Activated T-cell treated with anti-CD3 and anti-CD28 coated beads, Interleukin-2, amount 50 U/mL, for 48 hours (primary cell): ENCODE measurements around the gene CLEC18B.
"Not testable (repeated sequence)": the region's sequence is repeated elsewhere in the genome, so short reads cannot be mapped to it uniquely, and the experiment has no call there.

ENCODE experiments used
- DNase-seq, 2 experiments: peaks; one replicate each; pipeline ENCODE4 v3.0.0-alpha.2; 2020

CLEC18B gene

DNA sequence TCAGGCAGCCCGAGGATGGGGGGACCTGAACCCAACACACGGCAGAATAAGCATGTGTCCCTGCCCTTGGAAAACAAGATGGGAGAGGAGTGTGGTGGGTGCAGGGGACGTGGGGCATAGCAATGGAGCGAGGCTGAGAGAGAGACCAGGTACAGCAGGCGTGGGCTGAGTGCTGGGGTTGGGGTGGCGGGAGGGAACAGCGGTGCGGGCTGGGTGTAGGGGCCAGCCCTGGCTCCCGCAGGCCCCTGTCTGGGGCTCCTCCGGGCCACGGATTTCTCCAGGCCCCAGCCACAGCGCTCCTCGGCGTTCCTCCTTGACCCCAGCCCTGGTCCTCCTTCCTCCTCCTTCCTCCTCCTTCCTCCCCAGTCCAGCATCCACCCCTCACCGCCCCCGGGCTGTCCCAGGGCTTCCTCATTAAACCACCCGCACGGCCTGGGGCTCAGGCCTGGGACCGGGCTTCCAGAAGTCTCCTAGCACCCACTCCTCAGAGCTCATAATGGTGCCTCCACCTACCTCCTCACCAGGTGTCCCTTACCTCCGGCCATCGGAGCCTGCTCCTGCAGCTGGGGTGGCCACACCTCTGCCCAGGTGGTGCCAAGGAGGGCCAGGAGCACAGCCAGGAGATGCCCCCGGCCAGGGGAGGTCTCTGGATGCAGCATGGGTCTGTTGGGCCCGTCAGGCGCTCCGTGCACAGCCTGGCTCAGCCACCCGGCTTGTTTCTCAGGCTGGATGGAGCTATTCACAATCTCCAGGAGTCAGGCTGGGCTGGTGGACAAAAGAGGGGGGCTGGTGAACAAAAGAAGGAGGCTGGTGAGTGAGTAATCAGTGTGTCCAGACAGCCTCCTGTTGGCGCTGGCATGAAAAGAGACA, at the start of gene CLEC18B:
TSS of gene CLEC18B (minus strand) at position 867 of the 870 bp plus-strand sequence. CDS start at position 659, 208 bp downstream.
- not testable (repeated sequence) for DNase-seq

DNA sequence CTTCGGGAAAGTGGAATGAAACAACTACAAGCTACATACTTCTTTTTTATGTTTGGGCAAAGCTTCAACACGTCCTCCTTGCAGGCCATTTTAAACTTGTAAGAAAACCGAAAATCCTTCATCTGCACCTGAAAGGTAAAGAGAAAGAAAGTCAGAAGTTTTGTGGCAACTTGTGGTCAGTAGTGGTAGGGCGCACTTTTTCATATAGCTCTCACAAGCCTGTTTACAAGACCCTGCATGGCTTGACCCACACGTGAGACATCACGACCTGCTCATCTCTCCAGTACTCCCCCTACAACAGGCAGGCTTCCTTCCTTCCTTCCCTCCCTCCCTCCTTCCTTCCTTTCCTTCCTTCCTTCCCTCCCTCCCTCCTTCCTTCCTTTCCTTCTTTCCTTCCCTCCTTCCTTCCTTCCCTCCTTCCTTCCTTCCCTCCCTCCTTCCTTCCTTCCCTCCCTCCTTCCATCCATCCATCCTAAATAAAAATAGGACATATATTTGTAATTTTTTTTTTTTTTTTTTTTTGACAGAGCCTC, 48.7 kb upstream of the CLEC18B start:
- DNase-seq, result no peak

DNA sequence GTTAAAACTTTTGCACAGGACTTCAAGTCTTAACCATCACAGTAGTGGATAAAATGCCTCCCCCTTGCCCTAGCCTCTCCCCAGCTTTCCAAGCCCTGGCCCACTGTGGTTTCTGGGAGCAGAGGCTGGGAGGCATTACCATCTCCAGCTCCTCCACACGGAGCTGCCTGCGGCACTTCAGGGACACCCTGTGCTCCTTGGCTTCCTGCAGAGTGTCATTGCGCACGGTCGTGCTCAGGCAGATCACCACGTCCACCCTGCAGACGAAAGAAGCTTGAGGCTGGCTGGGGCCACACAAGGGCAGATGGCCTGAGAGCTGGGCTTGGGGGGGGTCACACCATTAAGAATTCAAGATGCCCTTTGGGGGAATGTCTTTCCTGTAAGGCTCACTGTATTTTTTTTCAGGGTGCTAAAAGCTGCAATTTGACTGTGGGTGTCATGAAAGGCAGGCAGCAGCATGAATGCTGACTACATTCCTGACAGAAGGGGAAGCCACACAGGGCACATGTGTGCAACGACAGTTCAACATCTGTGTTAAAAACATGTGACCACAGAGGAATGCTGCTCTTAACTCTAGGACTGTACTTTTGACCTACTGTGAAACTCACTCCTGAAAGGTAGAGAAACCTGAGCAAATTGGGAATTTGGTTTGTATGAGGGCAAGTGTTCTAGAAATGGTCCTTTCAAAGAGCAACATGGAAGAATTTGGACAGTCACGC, 47.7 kb upstream of the CLEC18B start:
- DNase-seq, result no peak

DNA sequence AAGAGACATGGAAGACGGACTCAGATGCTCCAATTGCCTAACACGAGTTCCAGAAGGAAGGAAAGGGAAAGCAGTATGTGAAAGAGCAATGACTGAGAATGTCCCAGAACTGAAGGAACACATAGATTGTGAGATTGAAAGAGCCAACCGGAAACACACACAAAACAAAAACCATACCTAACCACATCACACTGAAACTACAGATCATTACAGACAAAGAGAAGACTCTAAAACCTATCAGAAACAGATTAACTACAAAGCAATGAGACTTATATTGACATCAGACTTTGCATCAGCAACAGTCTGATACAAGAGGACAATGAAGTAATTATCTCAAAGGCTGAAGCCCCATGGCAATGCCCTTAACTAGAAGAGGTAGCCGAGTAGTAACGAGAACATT, 45.6 kb upstream of the CLEC18B start:
- DNase-seq, result no peak

DNA sequence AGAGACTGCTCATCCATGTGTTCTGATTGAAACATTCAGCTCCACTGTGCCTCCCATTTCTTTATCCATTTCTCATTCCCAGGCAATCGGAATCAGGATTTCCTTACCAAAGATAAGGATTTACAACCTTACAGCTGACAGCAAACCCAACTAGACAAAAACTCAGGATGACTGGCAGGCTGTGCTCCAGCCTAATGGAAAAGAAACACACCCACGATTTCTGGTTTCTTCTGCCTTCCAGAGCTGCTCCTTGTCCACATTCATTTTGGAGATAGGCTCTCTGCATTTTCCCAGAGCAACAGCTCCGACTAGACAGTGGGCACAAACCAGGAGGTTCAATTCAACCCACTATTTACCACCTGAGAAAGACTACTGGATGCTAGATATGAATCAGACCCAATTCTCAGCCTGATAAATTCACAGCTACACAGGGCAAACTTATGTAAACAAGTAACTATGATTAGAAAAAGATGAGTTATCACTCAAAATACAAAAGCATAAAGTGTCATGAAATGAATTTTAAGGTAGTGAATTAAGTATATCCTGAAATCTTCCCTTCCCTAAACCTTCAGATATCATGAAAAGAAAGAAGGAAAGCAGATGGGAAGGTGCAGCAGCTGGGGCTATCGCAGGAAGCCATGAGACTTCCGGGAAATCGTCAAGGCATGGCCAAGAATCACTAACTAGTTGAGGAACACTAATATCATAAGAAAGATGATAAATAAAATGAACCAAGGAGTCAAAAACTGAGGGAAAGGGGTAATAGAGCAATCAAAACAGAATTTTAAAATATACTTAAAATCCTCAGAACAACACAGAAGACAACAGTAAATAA, 44.8 kb upstream of the CLEC18B start:
- DNase-seq, result no peak

DNA sequence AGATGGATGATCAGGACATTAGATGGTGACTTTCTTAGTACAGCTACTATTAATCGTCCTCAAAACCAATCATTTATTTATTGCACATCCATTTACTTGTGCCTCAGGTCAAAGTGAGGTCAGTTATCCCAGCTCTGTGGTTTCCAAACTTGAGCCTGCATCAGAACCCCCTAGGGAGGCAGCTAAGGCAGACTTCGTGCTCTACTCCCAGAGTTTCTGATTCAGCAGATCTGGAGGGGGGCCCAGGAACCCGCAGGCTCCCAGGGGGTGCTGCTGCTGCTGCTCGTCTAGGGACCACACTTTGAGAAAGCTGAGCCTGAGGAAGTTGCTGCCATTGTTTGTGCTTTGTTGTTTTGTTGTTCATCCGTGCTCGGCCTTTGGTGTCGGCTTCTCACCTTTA, 44.0 kb upstream of the CLEC18B start:
- no peak for DNase-seq

DNA sequence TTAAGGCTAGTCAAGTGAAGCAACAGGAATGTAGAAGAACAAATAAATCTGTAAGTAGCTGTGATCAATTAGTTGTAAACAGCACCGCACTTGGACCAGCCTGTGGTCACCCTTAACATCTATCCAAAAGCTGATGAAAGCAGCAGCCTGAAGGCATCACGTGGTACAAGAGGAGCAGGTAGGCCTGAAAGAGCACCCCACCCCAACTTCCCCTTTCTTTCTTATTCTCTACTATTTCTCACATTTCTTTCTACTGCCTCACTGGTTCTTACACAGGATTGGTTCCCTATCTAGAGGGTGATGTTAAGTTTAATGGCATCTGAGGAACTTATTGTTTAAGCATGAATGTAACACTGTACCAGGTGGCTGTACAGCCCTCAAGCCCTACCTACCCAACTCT, 42.6 kb upstream of the CLEC18B start:
- DNase-seq, result no peak

DNA sequence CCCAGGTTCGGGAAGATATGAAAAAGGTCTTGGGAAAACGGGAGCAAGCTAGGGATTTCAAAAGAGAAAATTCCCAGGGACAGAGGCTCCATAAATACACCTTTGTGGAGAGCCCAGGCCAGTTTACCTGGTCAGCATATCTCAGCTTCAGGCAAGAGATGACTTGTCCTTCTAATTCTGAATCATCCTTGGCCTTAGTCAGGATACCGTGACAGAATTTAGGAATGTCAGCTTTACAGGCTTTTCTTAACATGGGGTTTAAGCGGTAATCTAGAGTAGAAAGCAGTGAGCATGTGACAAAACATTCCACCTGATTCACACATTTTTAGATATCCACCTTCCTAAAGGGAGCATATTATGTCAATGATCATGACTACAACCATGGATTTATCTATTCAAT, 41.1 kb upstream of the CLEC18B start:
- no peak for DNase-seq

DNA sequence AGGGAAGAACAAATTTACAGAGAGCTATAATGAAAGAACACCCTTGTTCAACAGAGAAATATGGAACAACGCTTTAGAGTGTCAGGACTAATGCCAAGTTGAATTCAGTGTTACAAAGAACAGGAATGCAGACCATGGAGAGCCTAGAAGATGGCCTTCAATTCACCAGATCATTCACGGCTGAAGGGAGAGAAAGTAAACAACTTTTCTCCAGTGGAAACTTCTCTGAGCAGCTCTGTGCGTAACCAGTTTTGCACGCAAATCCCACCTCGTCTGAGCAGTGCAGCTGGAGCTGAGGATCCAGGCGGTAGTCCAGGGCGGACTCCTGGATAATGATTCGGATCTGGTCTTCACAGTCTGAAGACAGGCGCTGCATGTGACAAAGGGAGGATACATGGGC, 40.5 kb upstream of the CLEC18B start:
- no peak for DNase-seq

DNA sequence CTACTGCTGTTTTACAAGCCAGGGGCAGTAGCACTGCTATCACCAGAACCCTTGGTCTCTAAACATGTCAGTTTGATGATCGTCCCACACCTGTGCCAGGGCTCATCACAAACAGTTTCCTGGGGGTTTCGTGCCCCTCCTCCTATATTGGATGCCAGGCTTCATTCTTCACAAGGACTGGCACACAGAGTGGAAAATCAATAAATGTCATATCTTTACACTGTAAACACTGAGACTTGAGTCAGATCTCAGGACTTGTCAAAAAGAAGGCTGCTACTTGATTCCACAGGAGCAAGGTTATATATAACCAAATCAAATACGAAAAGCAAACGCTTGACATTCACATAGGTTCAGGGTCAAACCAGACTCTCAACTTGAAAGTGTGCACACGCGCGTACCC, 39.3 kb upstream of the CLEC18B start:
- no peak for DNase-seq

DNA sequence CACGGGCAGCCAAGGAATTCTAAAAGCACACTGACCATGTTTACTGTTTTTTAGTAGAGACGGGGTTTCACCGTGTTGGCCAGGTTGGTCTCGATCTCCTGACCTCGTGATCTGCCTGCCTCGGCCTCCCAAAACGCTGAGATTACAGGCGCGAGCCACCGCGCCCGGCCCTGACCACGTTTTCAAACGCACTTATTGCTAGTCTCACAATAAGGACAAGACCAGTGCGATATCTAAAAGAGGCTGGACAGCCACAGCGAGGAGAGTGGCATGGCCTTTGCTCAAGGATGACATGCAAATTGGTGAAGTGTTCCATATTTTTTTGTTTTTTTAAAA, 35.0 kb upstream of the CLEC18B start:
- no peak for DNase-seq

DNA sequence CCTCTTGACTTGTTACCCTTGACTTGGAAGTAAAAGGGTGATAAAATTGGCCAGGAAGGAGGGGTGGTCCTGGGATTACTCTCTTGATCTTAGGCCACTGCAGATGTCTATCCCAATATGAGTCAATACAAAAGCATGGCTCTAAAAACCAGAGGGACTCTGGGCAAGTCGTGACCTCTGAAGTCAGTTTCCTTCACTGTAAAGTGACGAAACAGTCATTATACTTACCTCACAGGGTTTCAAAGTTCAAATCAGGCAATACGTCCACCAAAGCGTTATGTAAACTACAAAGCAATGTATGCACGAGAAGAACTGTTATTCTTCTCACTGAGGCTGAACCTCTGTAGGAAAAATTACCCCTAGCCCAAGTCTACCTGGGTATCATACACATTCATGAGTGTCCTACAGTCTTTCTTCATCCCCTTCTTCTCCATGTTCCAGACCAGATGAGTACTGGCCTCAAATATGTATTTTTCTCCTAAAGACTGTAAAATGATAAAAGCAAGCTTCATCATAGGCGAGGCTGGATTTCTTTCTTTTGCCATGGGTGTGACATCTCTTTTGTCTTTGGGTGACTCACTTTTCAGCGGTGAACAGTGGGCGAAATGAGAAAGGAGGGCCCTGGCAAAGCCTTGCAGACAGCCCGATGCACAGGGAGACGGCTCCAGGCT, 34.5 kb upstream of the CLEC18B start:
- no peak for DNase-seq

DNA sequence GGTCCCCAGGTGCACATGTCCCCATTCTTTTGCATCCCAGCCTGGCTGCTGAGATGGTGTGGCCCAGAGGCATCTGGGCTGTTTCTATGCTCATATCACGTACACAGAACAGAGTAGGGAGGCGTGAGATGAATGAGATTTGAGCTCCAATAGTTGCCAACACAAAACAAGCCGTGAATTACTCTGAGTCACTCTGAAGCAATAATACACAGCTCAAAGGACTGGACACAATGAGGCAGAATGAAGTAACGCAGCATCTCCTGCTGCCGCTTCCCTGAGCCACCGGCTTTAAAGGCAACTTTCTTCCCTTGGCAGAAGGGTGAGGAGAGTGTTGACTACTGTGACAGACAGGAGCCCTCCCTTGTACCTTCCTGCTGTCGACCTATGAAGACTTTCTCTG, 33.9 kb upstream of the CLEC18B start:
- no peak for DNase-seq

DNA sequence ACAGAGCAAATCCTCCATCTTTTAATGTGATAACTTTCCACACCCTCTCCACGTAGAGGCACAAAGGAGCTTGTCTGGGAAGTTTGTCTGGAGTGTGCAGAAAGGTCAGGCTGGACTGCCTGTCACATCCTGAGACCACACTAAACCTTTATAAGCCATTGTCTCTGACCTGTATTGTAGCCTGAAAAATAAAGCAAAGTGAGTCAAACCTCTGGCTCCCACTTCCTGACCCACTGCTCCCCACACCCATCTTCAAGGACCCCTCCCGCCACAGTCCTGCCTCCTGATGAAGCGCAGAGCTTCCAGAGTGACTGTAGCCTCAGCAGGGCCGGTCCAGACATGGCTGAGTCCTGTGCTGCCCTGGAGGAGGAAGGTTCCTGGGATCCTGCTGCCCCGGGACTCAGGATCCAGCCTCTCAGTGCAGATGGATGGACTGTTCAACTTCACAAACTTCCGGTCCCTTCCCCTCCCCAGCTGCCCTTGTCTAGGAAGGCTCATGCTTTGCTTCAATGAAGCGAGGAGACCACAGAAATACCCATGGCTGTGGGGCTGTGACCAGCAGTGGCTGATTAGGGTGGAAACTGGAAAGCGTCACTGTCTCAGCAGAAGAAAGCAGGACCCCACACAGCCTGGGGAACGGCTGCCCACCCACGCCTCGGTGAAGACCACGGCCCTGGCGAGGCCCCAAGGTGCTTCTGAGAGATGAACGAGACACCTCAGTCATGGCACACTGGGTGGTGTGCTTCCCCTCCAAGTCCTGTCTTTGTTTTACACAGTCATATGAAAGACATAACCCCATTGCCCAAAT, 30.9 kb upstream of the CLEC18B start:
- DNase-seq, result no peak

DNA sequence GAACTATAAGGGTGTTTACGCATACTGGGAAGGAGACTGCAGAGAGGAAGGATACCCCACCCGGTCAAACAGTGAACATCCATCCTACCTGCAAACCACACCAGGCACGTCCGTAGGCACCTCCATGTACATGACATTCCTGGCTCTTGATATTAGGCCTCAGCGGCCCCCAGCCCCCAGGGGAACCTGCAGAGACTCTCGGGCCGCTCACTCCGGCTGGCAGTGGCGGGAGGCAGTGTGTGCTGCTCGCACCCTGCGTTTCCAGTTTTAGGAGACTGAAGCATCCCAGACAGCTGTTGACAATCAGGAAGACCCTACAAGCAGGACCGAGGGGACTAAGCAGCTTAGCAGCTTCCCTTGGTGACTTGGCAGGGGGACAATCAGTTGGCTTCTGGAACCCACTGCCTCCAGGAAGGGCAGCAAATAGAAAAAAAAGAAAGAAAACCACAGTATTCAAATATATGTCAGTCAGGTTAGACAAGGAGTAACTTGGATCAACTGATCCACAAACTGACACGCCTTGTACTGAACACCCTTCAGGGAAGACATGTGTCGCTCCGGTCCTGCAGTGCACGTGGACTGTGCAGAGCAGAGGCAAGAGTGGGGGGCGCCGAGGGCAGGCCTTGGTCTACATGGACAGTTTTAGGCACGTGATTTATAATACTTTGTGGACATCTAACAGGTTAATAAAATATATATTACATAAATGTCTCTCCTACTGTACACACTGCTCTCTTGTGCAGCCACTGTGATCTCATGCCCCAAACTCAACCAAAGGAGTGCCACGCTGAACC, 29.9 kb upstream of the CLEC18B start:
- DNase-seq, result no peak

DNA sequence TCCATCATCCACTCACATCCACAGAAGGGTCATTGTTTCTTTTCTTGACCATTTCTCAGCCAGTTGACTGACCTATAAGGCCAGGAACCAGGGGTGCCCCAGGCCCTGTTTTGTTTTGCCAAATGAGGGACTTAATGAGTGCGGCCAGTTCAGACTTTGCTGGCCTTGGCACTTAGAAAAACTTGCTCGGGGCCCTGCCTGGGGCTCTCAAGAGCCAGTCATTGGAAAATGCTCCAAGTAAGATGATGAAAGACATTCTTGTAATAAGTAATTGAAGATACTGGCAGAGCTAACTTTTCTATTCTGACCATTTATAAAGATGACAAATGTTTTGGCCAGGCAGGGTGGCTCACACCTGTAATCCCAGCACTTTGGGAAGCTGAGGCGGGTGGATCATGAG, 29.0 kb upstream of the CLEC18B start:
- no peak for DNase-seq

DNA sequence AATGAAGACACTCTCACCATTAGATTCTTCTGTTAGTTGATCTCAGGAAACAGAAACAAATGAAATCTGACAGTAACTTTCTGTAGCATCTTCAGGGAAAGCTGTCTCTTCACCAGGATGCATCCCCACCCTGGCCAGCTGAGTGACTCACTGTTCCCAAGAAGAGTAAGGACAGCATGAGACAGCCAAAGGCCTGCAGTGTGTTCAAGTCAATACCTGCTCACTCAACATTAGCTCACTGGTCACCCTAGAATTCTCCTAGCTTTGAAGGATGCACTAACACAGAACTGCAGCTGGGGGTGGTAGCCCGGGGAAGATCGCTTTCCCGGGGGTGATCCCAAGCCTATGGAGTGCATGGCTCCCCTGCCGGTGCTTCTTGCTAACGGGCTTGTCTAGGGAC, 28.2 kb upstream of the CLEC18B start:
- DNase-seq, result no peak

DNA sequence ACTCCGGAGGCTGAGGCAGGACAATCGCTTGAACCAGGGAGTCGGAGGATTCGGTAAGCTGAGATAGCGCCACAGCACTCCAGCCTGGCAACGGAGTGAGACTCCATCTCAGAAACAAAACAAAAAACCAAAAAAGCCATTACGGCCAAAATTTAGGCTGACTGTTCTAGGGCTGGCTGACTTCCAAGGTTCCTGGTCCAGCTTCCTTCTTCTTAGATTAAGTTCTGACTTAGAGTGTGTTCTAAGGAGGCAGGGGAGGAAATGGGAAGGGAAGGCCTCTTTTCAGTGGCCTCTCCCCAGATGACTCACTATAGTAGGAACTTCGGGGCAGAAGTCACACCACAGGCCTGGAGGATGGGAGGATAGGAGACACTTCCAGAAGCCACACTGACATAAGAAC, 27.7 kb upstream of the CLEC18B start:
- no peak for DNase-seq

DNA sequence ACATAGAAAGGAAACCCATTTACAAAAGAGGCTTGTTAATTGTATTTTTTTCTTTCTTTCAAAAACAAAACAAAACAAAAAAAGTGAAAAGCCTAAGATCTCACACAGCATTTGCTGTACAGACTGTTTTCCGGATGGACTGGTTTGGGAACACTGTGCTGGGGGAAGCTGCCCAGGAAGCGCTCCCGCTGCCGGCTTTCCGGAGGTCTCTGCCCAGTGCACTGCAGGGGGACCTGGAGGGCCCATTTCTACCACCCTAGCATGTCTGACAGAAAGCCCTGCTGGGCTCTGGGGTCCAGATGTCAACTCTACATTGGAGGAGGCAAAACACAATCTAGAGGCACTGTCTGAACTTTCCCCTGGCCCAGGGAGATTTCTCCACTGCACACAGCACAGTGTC, 26.3 kb upstream of the CLEC18B start:
- DNase-seq, result no peak

DNA sequence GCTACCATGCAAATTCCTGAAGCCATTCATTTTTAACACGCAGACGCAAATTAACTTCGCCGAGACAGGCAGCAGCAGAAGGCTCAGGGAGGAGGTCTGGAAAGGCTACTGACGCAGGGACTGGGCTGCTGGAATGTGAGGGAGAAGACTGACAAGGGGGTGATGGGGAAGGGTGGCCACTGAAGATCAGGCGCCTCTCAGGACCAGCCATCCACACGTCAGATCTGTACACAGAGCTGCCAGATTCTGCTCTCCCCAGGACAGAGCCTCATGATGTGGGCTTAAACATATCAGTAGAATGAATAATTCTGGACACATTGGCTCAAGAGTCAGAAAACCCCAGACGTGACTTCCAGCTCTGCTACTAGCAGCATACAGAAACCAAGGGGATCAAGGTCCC, 25.6 kb upstream of the CLEC18B start:
- DNase-seq, result no peak
